ENCODE results near the gene RNF144B.

The RNF144B gene

DNA sequence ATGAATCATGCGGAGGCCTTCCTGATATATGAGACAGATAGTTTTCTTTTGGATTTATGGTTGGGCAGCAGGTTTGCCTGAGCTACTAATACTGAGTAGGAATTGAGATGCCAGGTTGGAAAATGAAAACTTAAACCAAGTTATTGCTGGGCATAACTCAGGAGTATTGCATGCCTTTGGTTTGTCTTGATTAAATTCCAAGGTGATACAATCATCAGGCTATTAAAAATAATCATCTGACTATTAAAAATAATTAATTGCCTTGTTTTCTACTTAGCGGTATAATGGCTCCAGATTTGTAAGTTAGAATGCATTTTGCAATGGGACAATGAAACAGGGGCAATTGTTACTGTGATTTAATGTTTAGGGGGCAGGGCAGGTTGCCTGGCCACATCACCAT, 15.5 kb upstream of the RNF144B start:
- Histone ChIP-seq H3K27me3 (ENCODE audit: insufficient read depth, low read length) (no peaks in the 10 kb centered on the region), H3K36me3 (ENCODE audit: insufficient read depth, low read length) (no peaks in the 10 kb centered on the region), H3K4me1 (ENCODE audit: insufficient read depth, low read length) (no peaks in the 10 kb centered on the region), H3K9me3 (ENCODE audit: insufficient read depth, low read depth, low read length) (no peaks in the 10 kb centered on the region), H3K9ac (ENCODE audit: low read depth, low read length) (no peak overlapping the region), H3K4me3 (ENCODE audit: low read length) (no peak overlapping the region), H3K27ac (ENCODE audit: low read depth, low read length) (no peak overlapping the region)
- WGBS = 49% methylated on average over 2 of the region's 2 CpGs

DNA sequence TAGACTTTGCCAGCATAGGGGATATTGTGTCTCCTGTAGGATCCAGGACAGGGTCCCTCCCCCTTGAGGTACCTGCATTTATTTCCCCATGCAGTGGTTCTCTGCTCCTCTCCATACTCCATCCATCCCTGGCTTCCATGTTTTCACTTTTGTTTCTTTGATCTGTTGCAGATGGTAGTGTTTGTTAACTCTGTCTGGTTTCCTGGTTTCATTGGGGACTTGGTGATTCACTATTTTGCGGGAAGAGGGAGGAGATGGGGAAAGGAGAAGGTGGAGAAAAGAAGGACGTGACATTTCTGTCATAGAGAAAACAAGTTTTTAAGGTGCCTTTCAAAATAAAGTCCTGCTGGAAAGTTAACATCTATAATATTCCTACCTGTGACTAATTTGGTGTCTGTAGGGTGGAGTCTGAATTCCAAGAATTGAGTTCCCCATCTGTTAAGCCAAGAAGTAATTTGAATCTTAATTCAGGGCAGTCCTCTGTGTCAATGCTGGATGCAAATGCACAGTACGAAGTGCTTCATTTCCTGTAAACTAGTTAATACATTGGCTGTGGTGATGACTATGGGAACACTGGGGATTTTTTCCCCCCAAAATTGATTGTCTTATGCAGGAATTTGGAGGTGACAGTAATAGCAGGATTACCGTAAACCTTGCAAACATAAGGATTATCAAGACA, 6.9 kb upstream of the RNF144B start:
- peaks cover 3% of the 10 kb centered on the region; the same call in 1 of the 2 replicates for H3K4me1 ChIP-seq (ENCODE audit: insufficient read depth, low read length)
- H3K36me3 ChIP-seq (ENCODE audit: insufficient read depth, low read length) = no peaks in the 10 kb centered on the region
- no peak overlapping the region for H3K4me3 ChIP-seq (ENCODE audit: low read length)
- H3K9me3 ChIP-seq (ENCODE audit: insufficient read depth, low read depth, low read length) = no peaks in the 10 kb centered on the region
- WGBS = 91% methylated on average over 4 of the region's 4 CpGs
- H3K27ac ChIP-seq (ENCODE audit: low read depth, low read length) = no peak overlapping the region
- no peaks in the 10 kb centered on the region for H3K27me3 ChIP-seq (ENCODE audit: insufficient read depth, low read length)
- H3K9ac ChIP-seq (ENCODE audit: low read depth, low read length) = no peak overlapping the region

DNA sequence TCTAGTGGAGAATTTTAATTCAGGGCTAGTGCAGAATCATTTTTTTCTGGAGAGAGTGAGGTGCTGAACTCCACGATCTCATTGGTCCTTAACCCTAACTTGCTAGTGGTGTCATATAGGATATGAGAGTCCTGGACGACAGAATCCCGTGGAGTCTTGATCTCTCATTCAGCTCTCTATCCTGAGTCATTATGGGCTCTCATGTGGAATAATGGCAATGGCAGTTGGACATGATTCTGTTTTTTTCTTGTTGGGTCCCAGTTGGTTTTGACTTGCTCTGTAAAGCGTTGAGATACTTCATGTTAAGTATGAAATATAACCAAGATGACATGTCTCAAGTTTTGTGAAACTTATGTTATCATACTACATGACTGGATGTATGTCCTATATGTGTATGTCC, 6.3 kb upstream of the RNF144B start:
- no peak overlapping the region for H3K9ac ChIP-seq (ENCODE audit: low read depth, low read length)
- no peaks in the 10 kb centered on the region for H3K36me3 ChIP-seq (ENCODE audit: insufficient read depth, low read length)
- no peak overlapping the region for H3K4me3 ChIP-seq (ENCODE audit: low read length)
- H3K9me3 ChIP-seq (ENCODE audit: insufficient read depth, low read depth, low read length) = no peaks in the 10 kb centered on the region
- no peak overlapping the region for H3K27ac ChIP-seq (ENCODE audit: low read depth, low read length)
- peaks cover 3% of the 10 kb centered on the region; the same call in 1 of the 2 replicates for H3K4me1 ChIP-seq (ENCODE audit: insufficient read depth, low read length)
- 94% methylated on average over 4 of the region's 4 CpGs for WGBS
- no peaks in the 10 kb centered on the region for H3K27me3 ChIP-seq (ENCODE audit: insufficient read depth, low read length)

DNA sequence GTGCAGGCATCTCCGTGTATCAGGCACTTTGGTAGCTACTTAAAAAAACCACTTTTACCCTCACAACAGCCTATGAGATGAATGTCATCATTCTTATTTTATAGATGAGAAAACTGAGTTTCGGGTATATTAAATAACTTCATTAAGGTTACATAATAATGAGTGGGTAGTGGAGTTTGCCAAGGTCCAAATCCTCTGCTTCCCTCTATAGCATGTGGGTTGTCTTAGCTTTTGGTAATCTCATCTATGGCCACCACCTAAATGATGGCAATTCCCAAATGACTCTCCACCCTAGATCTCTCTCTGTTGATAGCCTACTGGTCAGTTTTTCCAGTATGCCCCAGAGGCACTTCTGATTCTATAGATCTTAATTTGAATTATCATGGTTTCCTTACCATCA, 3.7 kb upstream of the RNF144B start:
- peaks cover 10% of the 10 kb centered on the region; the same call in 1 of the 2 replicates for H3K27me3 ChIP-seq (ENCODE audit: insufficient read depth, low read length)
- no peak overlapping the region for H3K4me3 ChIP-seq (ENCODE audit: low read length)
- H3K36me3 ChIP-seq (ENCODE audit: insufficient read depth, low read length) = no peaks in the 10 kb centered on the region
- 100% methylated on average over 1 of the region's 2 CpGs for WGBS
- peaks cover 23% of the 10 kb centered on the region for H3K4me1 ChIP-seq (ENCODE audit: insufficient read depth, low read length)
- no peak overlapping the region for H3K9ac ChIP-seq (ENCODE audit: low read depth, low read length)
- H3K27ac ChIP-seq (ENCODE audit: low read depth, low read length) = no peak overlapping the region
- H3K9me3 ChIP-seq (ENCODE audit: insufficient read depth, low read depth, low read length) = no peaks in the 10 kb centered on the region

DNA sequence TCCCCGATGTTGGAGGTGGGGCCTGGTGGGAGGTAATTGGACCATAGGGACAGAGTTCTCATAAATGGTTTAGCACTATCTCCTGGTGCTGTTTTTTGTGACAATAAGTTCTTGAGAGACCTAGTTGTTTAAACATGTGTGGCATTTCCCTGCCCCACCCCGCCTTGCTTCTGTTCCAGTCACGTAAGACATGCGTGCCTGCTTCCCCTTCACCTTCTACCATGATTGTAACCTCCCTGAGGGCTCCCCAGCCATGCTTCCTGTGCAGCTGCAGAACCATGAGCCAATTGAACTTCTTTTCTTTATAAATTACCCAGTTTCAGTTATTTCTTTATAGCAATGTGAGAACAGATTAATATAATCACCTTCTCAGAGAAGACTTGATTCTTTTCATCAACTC, 2.5 kb upstream of the RNF144B start:
- Histone ChIP-seq H3K36me3 (ENCODE audit: insufficient read depth, low read length) (no peaks in the 10 kb centered on the region), H3K27ac (ENCODE audit: low read depth, low read length) (no peak overlapping the region), H3K27me3 (ENCODE audit: insufficient read depth, low read length) (peaks cover 16% of the 10 kb centered on the region; the same call in 1 of the 2 replicates), H3K4me1 (ENCODE audit: insufficient read depth, low read length) (peaks cover 34% of the 10 kb centered on the region), H3K4me3 (ENCODE audit: low read length) (no peak overlapping the region), H3K9ac (ENCODE audit: low read depth, low read length) (no peak overlapping the region), H3K9me3 (ENCODE audit: insufficient read depth, low read depth, low read length) (no peaks in the 10 kb centered on the region)
- WGBS = 98% methylated on average over 4 of the region's 4 CpGs

DNA sequence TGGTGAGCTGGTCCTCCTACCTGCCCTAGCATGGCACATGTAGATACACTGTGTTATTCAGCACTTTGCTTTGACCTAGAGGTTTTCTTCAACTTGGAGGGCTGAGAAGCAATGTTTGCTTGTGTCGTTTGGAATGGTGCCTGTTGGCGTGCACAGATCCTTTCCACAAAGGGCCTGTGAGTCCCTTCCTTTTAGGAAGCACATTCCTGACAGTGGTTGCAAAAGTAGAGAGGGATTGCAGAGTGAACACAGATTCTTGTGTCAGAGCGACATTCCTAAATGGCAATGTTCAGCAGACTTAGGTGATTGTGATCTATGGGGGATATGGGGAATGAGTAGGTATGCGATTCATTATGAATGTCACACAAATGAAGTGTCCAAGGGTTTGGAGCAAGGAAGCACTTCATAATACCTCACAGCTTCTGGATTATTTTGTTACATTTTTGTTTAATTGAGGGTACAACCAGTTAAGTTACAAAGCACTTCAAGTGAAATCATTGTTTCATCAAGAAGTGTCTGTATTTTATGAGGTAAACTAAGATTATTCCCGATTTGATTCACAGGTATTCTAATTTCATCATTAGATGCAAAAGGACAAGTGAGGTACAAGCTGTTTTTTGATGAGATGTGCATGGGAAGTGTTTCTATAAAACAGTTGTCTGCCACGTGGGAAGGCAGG, 713 bp upstream of the RNF144B start:
- H3K27ac ChIP-seq (ENCODE audit: low read depth, low read length) = no peak overlapping the region
- H3K36me3 ChIP-seq (ENCODE audit: insufficient read depth, low read length) = no peaks in the 10 kb centered on the region
- H3K4me1 ChIP-seq (ENCODE audit: insufficient read depth, low read length) = peaks cover 38% of the 10 kb centered on the region
- peak overlapping the region; percentile 72 for H3K4me3 ChIP-seq (ENCODE audit: low read length)
- peaks cover 16% of the 10 kb centered on the region; the same call in 1 of the 2 replicates for H3K27me3 ChIP-seq (ENCODE audit: insufficient read depth, low read length)
- WGBS = 62% methylated on average over 6 of the region's 6 CpGs
- no peaks in the 10 kb centered on the region for H3K9me3 ChIP-seq (ENCODE audit: insufficient read depth, low read depth, low read length)
- H3K9ac ChIP-seq (ENCODE audit: low read depth, low read length) = peak overlapping the region; percentile 54; the same call in 1 of the 2 replicates

DNA sequence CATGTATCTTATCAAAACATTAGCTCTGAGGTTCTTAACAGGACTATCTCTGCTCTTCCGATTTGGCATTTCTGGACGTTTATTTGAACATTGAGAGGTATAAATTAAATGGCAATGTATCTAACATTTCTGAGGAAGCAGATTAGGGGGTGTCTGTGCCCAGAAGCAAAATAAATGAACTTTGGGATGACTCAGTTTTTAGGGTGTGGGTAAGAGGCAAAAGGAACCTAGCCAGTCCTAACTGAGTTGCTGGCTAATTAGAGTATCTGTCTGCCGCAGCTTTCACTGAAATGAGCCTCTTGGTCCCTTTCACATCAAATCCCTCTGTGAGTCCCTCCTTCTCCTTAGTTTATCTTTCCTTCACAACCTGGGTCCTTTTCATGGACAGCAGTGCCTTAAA, 1.1 kb downstream of the RNF144B start:
- 57% methylated on average over 3 of the region's 3 CpGs for WGBS
- no peak overlapping the region for H3K9ac ChIP-seq (ENCODE audit: low read depth, low read length)
- H3K27ac ChIP-seq (ENCODE audit: low read depth, low read length) = no peak overlapping the region

DNA sequence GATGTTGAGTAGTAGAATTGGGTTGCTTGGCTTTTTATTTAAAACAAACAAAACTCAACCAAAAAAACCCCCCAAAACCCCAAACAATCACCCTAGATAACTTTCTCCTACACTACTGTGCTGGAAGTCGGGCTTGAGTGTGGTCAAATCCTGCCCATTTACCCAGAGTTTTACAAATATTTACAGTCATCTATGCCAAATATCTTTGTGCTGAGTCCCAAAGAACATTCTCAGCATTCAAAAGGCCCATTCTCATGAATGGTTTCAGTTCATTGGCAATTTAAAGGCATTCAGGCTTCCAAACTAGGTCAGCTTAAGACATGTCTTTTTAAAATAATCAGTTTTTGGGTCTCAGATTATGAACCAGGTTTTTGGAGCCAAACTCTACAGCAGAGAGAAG, 1.8 kb downstream of the RNF144B start:
- H3K9me3 ChIP-seq (ENCODE audit: insufficient read depth, low read depth, low read length) = no peaks in the 10 kb centered on the region
- H3K27ac ChIP-seq (ENCODE audit: low read depth, low read length) = no peak overlapping the region; the same call in 1 of the 2 replicates
- peaks cover 35% of the 10 kb centered on the region for H3K4me1 ChIP-seq (ENCODE audit: insufficient read depth, low read length)
- H3K36me3 ChIP-seq (ENCODE audit: insufficient read depth, low read length) = no peaks in the 10 kb centered on the region
- H3K4me3 ChIP-seq (ENCODE audit: low read length) = peak overlapping the region; percentile 72; the same call in 1 of the 2 replicates
- H3K27me3 ChIP-seq (ENCODE audit: insufficient read depth, low read length) = peaks cover 16% of the 10 kb centered on the region; the same call in 1 of the 2 replicates
- 43% methylated on average over 1 of the region's 1 CpG for WGBS
- peak overlapping the region; percentile 6; the same call in 1 of the 2 replicates for H3K9ac ChIP-seq (ENCODE audit: low read depth, low read length)

More for the DNA sequence above, 1.1 kb downstream of the RNF144B start:
- no peaks in the 10 kb centered on the region for H3K36me3 ChIP-seq (ENCODE audit: insufficient read depth, low read length)
- no peaks in the 10 kb centered on the region for H3K9me3 ChIP-seq (ENCODE audit: insufficient read depth, low read depth, low read length)
- H3K4me1 ChIP-seq (ENCODE audit: insufficient read depth, low read length) = peaks cover 38% of the 10 kb centered on the region
- peak overlapping the region; percentile 72 for H3K4me3 ChIP-seq (ENCODE audit: low read length)
- peaks cover 16% of the 10 kb centered on the region; the same call in 1 of the 2 replicates for H3K27me3 ChIP-seq (ENCODE audit: insufficient read depth, low read length)

DNA sequence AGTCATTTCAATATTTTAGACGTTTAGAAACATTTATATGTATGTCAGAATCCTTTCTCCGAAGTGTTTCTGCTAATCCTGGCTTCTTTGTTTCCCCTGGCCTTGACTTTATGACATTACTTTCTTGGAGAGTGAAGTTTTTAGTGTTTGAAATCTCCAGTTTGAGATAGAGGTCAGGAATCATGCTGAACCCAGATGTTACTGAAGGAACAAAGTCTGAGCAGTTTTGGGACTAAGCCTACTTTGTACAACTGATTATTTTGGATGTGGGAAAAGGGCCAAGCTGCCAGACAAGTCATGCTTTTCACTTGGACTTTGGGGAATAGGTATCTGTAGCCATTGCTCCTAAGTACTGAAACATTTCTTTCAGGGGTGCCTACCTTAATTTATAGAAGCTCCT, 2.3 kb downstream of the RNF144B start:
- Histone ChIP-seq H3K36me3 (ENCODE audit: insufficient read depth, low read length) (no peaks in the 10 kb centered on the region), H3K9me3 (ENCODE audit: insufficient read depth, low read depth, low read length) (no peaks in the 10 kb centered on the region), H3K4me1 (ENCODE audit: insufficient read depth, low read length) (peaks cover 36% of the 10 kb centered on the region), H3K9ac (ENCODE audit: low read depth, low read length) (peak overlapping the region; percentile 6; the same call in 1 of the 2 replicates), H3K27me3 (ENCODE audit: insufficient read depth, low read length) (peaks cover 16% of the 10 kb centered on the region; the same call in 1 of the 2 replicates), H3K4me3 (ENCODE audit: low read length) (peak overlapping the region; percentile 72; the same call in 1 of the 2 replicates), H3K27ac (ENCODE audit: low read depth, low read length) (no peak overlapping the region; the same call in 1 of the 2 replicates)
- 55% methylated on average over 2 of the region's 2 CpGs for WGBS

DNA sequence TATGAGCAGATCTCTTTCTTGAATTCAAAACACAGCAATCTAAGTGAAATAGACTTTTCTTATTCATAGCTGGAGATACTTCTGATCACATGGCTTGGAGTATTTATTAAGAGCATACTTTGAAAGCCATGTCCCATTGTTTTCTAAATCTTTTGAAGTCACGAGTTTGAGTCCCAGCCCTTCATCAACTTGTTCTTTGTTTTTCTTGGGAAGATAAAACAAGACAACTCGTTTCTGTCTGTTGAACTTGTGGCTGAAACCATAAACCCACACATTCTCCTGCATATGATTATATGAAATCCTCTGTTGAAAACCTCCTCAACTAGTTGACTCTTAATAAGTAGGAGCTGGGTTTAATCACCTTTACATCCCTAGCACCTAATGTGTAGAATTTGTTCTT, 3.3 kb downstream of the RNF144B start:
- peaks cover 44% of the 10 kb centered on the region for H3K4me1 ChIP-seq (ENCODE audit: insufficient read depth, low read length)

DNA sequence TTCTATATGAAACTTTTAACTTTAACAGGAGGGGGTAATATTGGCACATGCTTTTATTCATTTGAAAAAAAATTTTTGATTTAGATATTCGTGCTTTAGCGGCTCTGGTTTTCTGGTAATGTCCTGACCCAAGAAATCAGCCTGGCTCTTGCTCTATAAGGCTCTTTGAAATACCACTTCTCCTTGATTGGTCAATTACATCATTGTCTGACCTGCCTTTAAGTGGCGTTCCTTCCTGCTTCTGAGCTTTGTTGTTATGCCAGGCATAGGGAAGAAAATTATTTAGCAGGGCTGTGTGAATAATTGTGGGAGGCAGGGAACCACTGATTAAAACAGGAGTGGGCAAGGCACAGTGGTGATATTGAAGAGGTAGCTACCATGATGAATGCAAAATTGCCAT, 3.9 kb downstream of the RNF144B start:
- no peak overlapping the region for H3K4me3 ChIP-seq (ENCODE audit: low read length)
- no peak overlapping the region for H3K9ac ChIP-seq (ENCODE audit: low read depth, low read length)
- peaks cover 16% of the 10 kb centered on the region; the same call in 1 of the 2 replicates for H3K27me3 ChIP-seq (ENCODE audit: insufficient read depth, low read length)
- H3K4me1 ChIP-seq (ENCODE audit: insufficient read depth, low read length) = peaks cover 50% of the 10 kb centered on the region
- H3K36me3 ChIP-seq (ENCODE audit: insufficient read depth, low read length) = no peaks in the 10 kb centered on the region
- H3K9me3 ChIP-seq (ENCODE audit: insufficient read depth, low read depth, low read length) = no peaks in the 10 kb centered on the region
- WGBS = 92% methylated on average over 3 of the region's 3 CpGs
- no peak overlapping the region for H3K27ac ChIP-seq (ENCODE audit: low read depth, low read length)

More for the DNA sequence above, 3.3 kb downstream of the RNF144B start:
- H3K36me3 ChIP-seq (ENCODE audit: insufficient read depth, low read length) = no peaks in the 10 kb centered on the region
- H3K9me3 ChIP-seq (ENCODE audit: insufficient read depth, low read depth, low read length) = no peaks in the 10 kb centered on the region
- H3K4me3 ChIP-seq (ENCODE audit: low read length) = no peak overlapping the region
- no peak overlapping the region for H3K27ac ChIP-seq (ENCODE audit: low read depth, low read length)
- WGBS = 81% methylated on average over 2 of the region's 2 CpGs
- H3K27me3 ChIP-seq (ENCODE audit: insufficient read depth, low read length) = peaks cover 16% of the 10 kb centered on the region; the same call in 1 of the 2 replicates
- no peak overlapping the region for H3K9ac ChIP-seq (ENCODE audit: low read depth, low read length)

Data from HUES64 (cell line).